HepG2 (cell line): ENCODE measurements around the gene OGFR.
A peak's percentile ranks its signal among the peaks of the same experiment; 100 is the strongest.

ENCODE experiments used
- BHLHE40 ChIP-seq: IDR thresholded peaks from 2 replicates; pipeline ENCODE4 v1.6.1; 2011; ENCODE audit warnings: low read length, improper control_type of control experiment
- CTCF ChIP-seq: sonication (generic); formaldehyde crosslinking; IDR thresholded peaks from 2 replicates; pipeline ENCODE4 v1.5.0; 2020; ENCODE audit warnings: mild to moderate bottlenecking, missing genetic modification reagents, moderate library complexity
- ETV5 ChIP-seq: IDR thresholded peaks from 2 replicates; pipeline ENCODE4 v1.6.1; 2018; ENCODE audit warnings: missing biosample characterization, missing genetic modification reagents, inconsistent platforms, borderline replicate concordance
- EZH2 ChIP-seq: conservative IDR thresholded peaks from 2 replicates; pipeline ENCODE4 v1.6.1; 2012; ENCODE audit warnings: mild to moderate bottlenecking, low read depth, low read length, moderate library complexity
- FOXA3 ChIP-seq: IDR thresholded peaks from 2 replicates; pipeline ENCODE4 v1.6.1; 2016; ENCODE audit warnings: missing genetic modification reagents, missing compliant biosample characterization
- HIVEP1 ChIP-seq: sonication (generic); formaldehyde crosslinking; IDR thresholded peaks from 2 replicates; pipeline ENCODE4 v1.4.0; 2020; ENCODE audit warnings: mild to moderate bottlenecking, missing genetic modification reagents
- MXI1 ChIP-seq: IDR thresholded peaks from 3 replicates; pipeline ENCODE4 v1.6.1; 2012; ENCODE audit warnings: low read depth, low read length, inconsistent platforms, borderline replicate concordance
- ZNF841 ChIP-seq: sonication (generic); formaldehyde crosslinking; IDR thresholded peaks from 2 replicates; pipeline ENCODE4 v1.8.1; 2023; ENCODE audit warnings: missing genetic modification reagents, borderline replicate concordance
- TF ChIP-seq, protein P1 (sequence below): IDR thresholded peaks from 2 replicates; pipeline ENCODE4 v1.6.1; 2012; ENCODE audit warnings: inconsistent platforms
- TF ChIP-seq, protein P2 (sequence below): sonication (generic); formaldehyde crosslinking; IDR thresholded peaks from one replicate; pipeline ENCODE4 v1.5.1; 2020; ENCODE audit warnings: mild to moderate bottlenecking, missing genetic modification reagents; ENCODE audit errors: not compliant biosample characterization

- TF ChIP-seq EZH2 (no peak), CTCF (CRISPR knock-in tag) (peak; percentile 44), ZNF841 (CRISPR knock-in tag) (no peak), MXI1 (peak; percentile 76; the same call in 1 of the 3 replicates), FOXA3 (CRISPR knock-in tag) (peak; percentile 31; the same call in 1 of the 2 replicates), ETV5 (peak; percentile 36), HIVEP1 (CRISPR knock-in tag) (no peak), BHLHE40 (no peak)
- TF ChIP-seq, protein P1, sequence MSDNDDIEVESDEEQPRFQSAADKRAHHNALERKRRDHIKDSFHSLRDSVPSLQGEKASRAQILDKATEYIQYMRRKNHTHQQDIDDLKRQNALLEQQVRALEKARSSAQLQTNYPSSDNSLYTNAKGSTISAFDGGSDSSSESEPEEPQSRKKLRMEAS: peak; percentile 34; the same call in 1 of the 2 replicates
- TF ChIP-seq, protein P2, sequence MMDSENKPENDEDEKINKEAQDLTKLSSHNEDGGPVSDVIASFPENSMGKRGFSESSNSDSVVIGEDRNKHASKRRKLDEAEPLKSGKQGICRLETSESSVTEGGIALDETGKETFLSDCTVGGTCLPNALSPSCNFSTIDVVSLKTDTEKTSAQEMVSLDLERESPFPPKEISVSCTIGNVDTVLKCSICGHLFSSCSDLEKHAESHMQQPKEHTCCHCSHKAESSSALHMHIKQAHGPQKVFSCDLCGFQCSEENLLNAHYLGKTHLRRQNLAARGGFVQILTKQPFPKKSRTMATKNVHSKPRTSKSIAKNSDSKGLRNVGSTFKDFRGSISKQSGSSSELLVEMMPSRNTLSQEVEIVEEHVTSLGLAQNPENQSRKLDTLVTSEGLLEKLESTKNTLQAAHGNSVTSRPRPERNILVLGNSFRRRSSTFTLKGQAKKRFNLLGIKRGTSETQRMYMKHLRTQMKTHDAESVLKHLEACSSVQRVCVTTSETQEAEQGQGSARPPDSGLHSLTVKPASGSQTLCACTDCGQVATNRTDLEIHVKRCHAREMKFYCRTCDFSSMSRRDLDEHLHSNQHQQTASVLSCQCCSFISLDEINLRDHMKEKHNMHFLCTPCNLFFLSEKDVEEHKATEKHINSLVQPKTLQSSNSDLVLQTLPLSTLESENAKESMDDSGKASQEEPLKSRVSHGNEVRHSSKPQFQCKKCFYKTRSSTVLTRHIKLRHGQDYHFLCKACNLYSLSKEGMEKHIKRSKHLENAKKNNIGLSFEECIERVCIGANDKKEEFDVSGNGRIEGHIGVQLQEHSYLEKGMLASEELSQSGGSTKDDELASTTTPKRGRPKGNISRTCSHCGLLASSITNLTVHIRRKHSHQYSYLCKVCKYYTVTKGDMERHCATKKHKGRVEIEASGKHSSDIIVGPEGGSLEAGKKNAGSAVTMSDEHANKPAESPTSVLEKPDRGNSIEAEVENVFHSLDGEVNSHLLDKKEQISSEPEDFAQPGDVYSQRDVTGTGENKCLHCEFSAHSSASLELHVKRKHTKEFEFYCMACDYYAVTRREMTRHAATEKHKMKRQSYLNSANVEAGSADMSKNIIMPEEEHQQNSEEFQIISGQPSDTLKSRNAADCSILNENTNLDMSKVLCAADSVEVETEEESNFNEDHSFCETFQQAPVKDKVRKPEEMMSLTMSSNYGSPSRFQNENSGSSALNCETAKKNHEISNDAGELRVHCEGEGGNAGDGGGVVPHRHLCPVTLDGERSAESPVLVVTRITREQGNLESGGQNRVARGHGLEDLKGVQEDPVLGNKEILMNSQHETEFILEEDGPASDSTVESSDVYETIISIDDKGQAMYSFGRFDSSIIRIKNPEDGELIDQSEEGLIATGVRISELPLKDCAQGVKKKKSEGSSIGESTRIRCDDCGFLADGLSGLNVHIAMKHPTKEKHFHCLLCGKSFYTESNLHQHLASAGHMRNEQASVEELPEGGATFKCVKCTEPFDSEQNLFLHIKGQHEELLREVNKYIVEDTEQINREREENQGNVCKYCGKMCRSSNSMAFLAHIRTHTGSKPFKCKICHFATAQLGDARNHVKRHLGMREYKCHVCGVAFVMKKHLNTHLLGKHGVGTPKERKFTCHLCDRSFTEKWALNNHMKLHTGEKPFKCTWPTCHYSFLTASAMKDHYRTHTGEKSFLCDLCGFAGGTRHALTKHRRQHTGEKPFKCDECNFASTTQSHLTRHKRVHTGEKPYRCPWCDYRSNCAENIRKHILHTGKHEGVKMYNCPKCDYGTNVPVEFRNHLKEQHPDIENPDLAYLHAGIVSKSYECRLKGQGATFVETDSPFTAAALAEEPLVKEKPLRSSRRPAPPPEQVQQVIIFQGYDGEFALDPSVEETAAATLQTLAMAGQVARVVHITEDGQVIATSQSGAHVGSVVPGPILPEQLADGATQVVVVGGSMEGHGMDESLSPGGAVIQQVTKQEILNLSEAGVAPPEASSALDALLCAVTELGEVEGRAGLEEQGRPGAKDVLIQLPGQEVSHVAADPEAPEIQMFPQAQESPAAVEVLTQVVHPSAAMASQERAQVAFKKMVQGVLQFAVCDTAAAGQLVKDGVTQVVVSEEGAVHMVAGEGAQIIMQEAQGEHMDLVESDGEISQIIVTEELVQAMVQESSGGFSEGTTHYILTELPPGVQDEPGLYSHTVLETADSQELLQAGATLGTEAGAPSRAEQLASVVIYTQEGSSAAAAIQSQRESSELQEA: no peak
Observed at GRCh38 chr20:62794007-62794724, 10.5 kb upstream of the OGFR start.
